ENCODE measurements around the gene ZBP1.

- TF ChIP-seq POLR2AphosphoS5 (IDR thresholded peaks at IDR 0.05; ENCODE audit: low read depth, low read length): no peak
- TF ChIP-seq POLR2A (IDR thresholded peaks at IDR 0.05; ENCODE audit: low read depth, low read length): no peak
- TF ChIP-seq TAF1 (IDR thresholded peaks at IDR 0.05; ENCODE audit: low read depth, low read length): no peak
Measured at GRCh38 chr20:57591289-57592229, 28.7 kb downstream of the ZBP1 start.

Data from GM12891 (cell line).